ENCODE measurements around the gene SPPL3. TPM values are rescaled to one million over a fixed set of nuclear protein-coding genes. Genes with fewer than 3 reads are reported as not detected.

Gene SPPL3
- total RNA-seq, 1 donor from 2014 or later: 25.8 TPM

DNA sequence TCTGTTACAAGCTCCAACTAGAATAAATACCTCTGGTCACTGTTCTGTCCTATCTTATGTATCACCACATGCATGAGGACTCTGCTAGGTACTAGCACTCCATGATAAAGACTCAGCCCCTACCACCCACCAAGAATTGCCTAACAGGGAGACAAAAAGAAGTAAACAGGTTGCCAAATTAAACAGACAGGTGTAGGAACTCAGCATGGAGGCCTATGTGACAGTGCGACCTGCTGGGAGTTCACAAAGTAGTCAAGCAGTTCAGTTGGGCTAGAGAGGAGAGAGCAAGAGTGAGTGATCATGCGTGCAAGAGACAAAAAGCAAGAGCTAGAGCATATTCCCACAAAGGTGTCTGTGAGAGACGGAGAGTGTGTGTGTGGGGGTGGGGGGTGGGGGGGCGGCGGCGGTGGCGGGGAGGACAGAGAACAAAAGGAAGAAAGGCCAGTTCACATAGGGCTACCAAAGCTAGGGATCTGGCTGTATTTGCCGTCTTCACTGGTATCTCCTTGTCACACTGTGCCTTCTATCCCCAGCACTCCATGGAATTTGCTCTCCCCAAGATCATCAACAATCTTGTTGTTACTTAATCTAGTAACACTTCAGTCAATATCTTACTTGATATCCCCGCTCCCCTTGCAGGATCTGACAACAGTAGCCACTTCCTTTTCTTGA lies 81.2 kb downstream of the SPPL3 start:
- no peaks in the 10 kb centered on the region for H3K27me3 Mint-ChIP-seq (ENCODE audit: insufficient read depth, low read depth)
- H3K4me1 Mint-ChIP-seq: peaks cover 25% of the 10 kb centered on the region
- Histone ChIP-seq H3K4me1 (peaks cover 22% of the 10 kb centered on the region), H3K4me2 (peak overlapping the region; percentile 60), H3F3A (ENCODE audit: low read depth) (peaks cover 13% of the 10 kb centered on the region), H4K20me1 (ENCODE audit: low read depth) (peaks cover 37% of the 10 kb centered on the region), H3K27ac (peak overlapping the region; percentile 7), H3K9me3 (ENCODE audit: low read depth) (no peaks in the 10 kb centered on the region), H3K36me3 (no peaks in the 10 kb centered on the region), H2AFZ (replicated peaks) (no peak overlapping the region), H3K27me3 (no peaks in the 10 kb centered on the region), H3K9ac (peak overlapping the region; percentile 28), H3K4me3 (peak overlapping the region; percentile 16), H3K79me2 (ENCODE audit: low read depth) (peaks cover 80% of the 10 kb centered on the region)
- H3K27ac Mint-ChIP-seq: peak overlapping the region; percentile 0
- H3K4me3 Mint-ChIP-seq: peak overlapping the region; percentile 0
- no peaks in the 10 kb centered on the region for H3K36me3 Mint-ChIP-seq
- DNase-seq (ENCODE audit: low spot score): peak; percentile 43
- TF ChIP-seq, protein P1, sequence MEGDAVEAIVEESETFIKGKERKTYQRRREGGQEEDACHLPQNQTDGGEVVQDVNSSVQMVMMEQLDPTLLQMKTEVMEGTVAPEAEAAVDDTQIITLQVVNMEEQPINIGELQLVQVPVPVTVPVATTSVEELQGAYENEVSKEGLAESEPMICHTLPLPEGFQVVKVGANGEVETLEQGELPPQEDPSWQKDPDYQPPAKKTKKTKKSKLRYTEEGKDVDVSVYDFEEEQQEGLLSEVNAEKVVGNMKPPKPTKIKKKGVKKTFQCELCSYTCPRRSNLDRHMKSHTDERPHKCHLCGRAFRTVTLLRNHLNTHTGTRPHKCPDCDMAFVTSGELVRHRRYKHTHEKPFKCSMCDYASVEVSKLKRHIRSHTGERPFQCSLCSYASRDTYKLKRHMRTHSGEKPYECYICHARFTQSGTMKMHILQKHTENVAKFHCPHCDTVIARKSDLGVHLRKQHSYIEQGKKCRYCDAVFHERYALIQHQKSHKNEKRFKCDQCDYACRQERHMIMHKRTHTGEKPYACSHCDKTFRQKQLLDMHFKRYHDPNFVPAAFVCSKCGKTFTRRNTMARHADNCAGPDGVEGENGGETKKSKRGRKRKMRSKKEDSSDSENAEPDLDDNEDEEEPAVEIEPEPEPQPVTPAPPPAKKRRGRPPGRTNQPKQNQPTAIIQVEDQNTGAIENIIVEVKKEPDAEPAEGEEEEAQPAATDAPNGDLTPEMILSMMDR (IDR thresholded peaks at IDR 0.05): no peak
- TF ChIP-seq EZH2phosphoT487 (IDR thresholded peaks at IDR 0.05): no peak
- no peak for TF ChIP-seq EZH2 (IDR thresholded peaks at IDR 0.05)
- no peaks in the 10 kb centered on the region for H3K9me3 Mint-ChIP-seq

DNA sequence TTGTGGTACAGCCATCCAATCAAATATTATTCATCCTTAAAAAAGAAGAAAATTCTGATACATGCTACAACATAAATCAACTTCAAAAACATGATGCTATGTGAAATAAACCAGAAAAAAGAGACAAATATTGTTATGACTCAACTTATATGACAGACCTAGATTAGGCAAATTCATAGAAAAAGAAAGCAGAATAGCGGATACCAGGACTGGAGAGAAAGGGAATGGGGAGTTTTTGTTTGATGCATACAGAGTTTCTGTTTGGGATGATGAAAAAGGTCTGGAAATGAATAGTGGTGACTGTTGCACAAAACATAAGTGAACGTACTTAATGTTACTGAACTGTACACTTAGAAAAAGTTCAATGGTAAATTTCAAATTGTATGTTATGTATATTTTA lies 82.3 kb downstream of the SPPL3 start:
- TF ChIP-seq EZH2 (IDR thresholded peaks at IDR 0.05) (no peak), EZH2phosphoT487 (IDR thresholded peaks at IDR 0.05) (no peak)
- TF ChIP-seq, protein P1 (IDR thresholded peaks at IDR 0.05): no peak
- Mint-ChIP-seq H3K36me3 (no peaks in the 10 kb centered on the region), H3K4me3 (no peak overlapping the region), H3K9me3 (no peaks in the 10 kb centered on the region), H3K4me1 (peaks cover 30% of the 10 kb centered on the region), H3K27ac (no peak overlapping the region), H3K27me3 (ENCODE audit: insufficient read depth, low read depth) (no peaks in the 10 kb centered on the region)
- Histone ChIP-seq H3K27ac (no peak overlapping the region), H3K9ac (no peak overlapping the region), H3K4me2 (no peak overlapping the region), H3K27me3 (no peaks in the 10 kb centered on the region), H3K9me3 (ENCODE audit: low read depth) (no peaks in the 10 kb centered on the region), H2AFZ (replicated peaks) (no peak overlapping the region), H3K36me3 (no peaks in the 10 kb centered on the region), H3F3A (ENCODE audit: low read depth) (peaks cover 13% of the 10 kb centered on the region), H3K4me3 (no peak overlapping the region), H4K20me1 (ENCODE audit: low read depth) (peaks cover 36% of the 10 kb centered on the region), H3K79me2 (ENCODE audit: low read depth) (peaks cover 80% of the 10 kb centered on the region), H3K4me1 (peaks cover 28% of the 10 kb centered on the region)
- DNase-seq (ENCODE audit: low spot score): no peak

DNA sequence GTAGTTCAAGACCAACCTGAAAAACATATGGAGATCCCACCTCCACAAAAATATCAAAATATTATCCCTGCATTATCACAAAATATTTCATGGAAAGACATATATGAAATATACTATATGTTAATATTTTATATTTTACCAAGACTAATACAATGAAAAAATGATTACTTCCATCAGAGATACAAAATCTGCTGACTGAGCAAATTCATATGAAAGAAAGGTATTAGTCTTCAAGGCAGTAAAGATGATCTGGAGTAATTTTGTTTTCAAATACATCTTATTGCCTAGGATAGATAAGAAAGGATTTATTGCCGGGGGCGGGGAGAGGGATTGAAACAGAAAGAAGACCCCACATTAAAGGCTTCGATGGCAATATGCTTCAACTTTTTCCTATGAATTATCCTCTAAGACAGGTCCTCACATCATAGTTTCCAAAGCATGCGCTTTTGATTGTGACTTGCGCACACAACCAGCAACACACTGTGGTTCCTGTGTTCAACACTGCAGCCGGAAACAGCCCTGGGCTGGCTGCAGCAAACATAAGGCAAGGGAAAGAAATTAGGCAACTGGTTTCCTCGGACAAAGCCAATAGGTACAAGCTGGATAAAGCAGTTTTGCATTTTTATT lies 83.2 kb downstream of the SPPL3 start:
- H3K27me3 Mint-ChIP-seq (ENCODE audit: insufficient read depth, low read depth): no peaks in the 10 kb centered on the region
- Histone ChIP-seq H3K9ac (no peak overlapping the region), H3K4me1 (peaks cover 28% of the 10 kb centered on the region), H2AFZ (replicated peaks) (no peak overlapping the region), H3F3A (ENCODE audit: low read depth) (peaks cover 13% of the 10 kb centered on the region), H3K9me3 (ENCODE audit: low read depth) (no peaks in the 10 kb centered on the region), H3K79me2 (ENCODE audit: low read depth) (peaks cover 79% of the 10 kb centered on the region), H4K20me1 (ENCODE audit: low read depth) (peaks cover 37% of the 10 kb centered on the region), H3K36me3 (no peaks in the 10 kb centered on the region), H3K4me2 (no peak overlapping the region), H3K27me3 (no peaks in the 10 kb centered on the region), H3K27ac (no peak overlapping the region), H3K4me3 (no peak overlapping the region)
- no peaks in the 10 kb centered on the region for H3K9me3 Mint-ChIP-seq
- TF ChIP-seq, protein P1 (IDR thresholded peaks at IDR 0.05): no peak
- TF ChIP-seq EZH2phosphoT487 (IDR thresholded peaks at IDR 0.05) (no peak), EZH2 (IDR thresholded peaks at IDR 0.05) (no peak)
- DNase-seq (ENCODE audit: low spot score): no peak
- H3K4me3 Mint-ChIP-seq: no peak overlapping the region
- H3K27ac Mint-ChIP-seq: no peak overlapping the region
- no peaks in the 10 kb centered on the region for H3K36me3 Mint-ChIP-seq
- H3K4me1 Mint-ChIP-seq: peaks cover 30% of the 10 kb centered on the region
